H9 (cell line): ENCODE results near the gene RND2. TPM values are rescaled to one million over a fixed set of nuclear protein-coding genes. Genes with fewer than 3 reads are reported as not detected.
A peak's percentile ranks its signal among the peaks of the same experiment; 100 is the strongest.

ENCODE experiments used
- DNase-seq: peaks from one replicate; pipeline ENCODE4 v3.0.0-alpha.2; 2017
- H2AFZ ChIP-seq: one replicate; pipeline ENCODE4 v1.6.1; 2013; ENCODE audit warnings: mild to moderate bottlenecking, low read length, control low read depth, moderate library complexity
- H2AK5ac ChIP-seq: 2 replicates; pipeline ENCODE4 v1.6.1; 2013; ENCODE audit warnings: low read length, control low read depth, mixed read lengths; ENCODE audit not compliant: insufficient read length
- H2BK120ac ChIP-seq: one replicate; pipeline ENCODE4 v1.6.1; 2013; ENCODE audit warnings: low read depth, mild to moderate bottlenecking, low read length, control low read depth, inconsistent platforms; ENCODE audit not compliant: poor library complexity, severe bottlenecking
- H2BK12ac ChIP-seq: 2 replicates; pipeline ENCODE4 v1.6.1; 2013; ENCODE audit warnings: low read length, control low read depth, mixed read lengths, low read depth; ENCODE audit not compliant: insufficient read length
- H2BK15ac ChIP-seq: 2 replicates; pipeline ENCODE4 v1.6.1; 2013; ENCODE audit warnings: low read depth, low read length, control low read depth
- H2BK20ac ChIP-seq: one replicate; pipeline ENCODE4 v1.6.1; 2013; ENCODE audit warnings: low read depth, mild to moderate bottlenecking, low read length, control low read depth, inconsistent platforms; ENCODE audit not compliant: poor library complexity, severe bottlenecking
- H2BK5ac ChIP-seq: 2 replicates; pipeline ENCODE4 v1.6.1; 2013; ENCODE audit warnings: low read length, control low read depth, mixed read lengths; ENCODE audit not compliant: insufficient read length
- H3K14ac ChIP-seq: 2 replicates; pipeline ENCODE4 v1.6.1; 2013; ENCODE audit warnings: low read length, control low read depth; ENCODE audit not compliant: insufficient read depth
- H3K18ac ChIP-seq: 2 replicates; pipeline ENCODE4 v1.6.1; 2013; ENCODE audit warnings: low read depth, mild to moderate bottlenecking, mixed read lengths, low read length, control low read depth; ENCODE audit not compliant: insufficient read length
- H3K23ac ChIP-seq: 2 replicates; pipeline ENCODE4 v1.6.1; 2013; ENCODE audit warnings: low read length, control low read depth, mixed read lengths, low read depth; ENCODE audit not compliant: insufficient read length
- H3K23me2 ChIP-seq: 2 replicates; pipeline ENCODE4 v1.6.1; 2013; ENCODE audit warnings: low read depth, mild to moderate bottlenecking, mixed read lengths, low read length, control low read depth; ENCODE audit not compliant: insufficient read length, poor library complexity, severe bottlenecking
- H3K27ac ChIP-seq: 2 replicates; pipeline ENCODE4 v1.5.1; 2013; ENCODE audit warnings: low read length, control low read depth, mixed read lengths, low read depth; ENCODE audit not compliant: insufficient read length
- H3K27me3 ChIP-seq: 2 replicates; pipeline ENCODE4 v1.6.1; 2013; ENCODE audit warnings: low read length, control low read depth, inconsistent platforms; ENCODE audit not compliant: insufficient read depth
- H3K4ac ChIP-seq: 2 replicates; pipeline ENCODE4 v1.6.1; 2013; ENCODE audit warnings: low read depth, mild to moderate bottlenecking, control low read depth, inconsistent platforms, low read length, moderate library complexity
- H3K4me1 ChIP-seq: 2 replicates; pipeline ENCODE4 v1.6.1; 2013; ENCODE audit warnings: low read length, control low read depth, inconsistent platforms; ENCODE audit not compliant: insufficient read depth
- H3K4me2 ChIP-seq: 2 replicates; pipeline ENCODE4 v1.6.1; 2013; ENCODE audit warnings: low read length, control low read depth, mixed read lengths; ENCODE audit not compliant: insufficient read length, insufficient read depth
- H3K56ac ChIP-seq: 2 replicates; pipeline ENCODE4 v1.6.1; 2013; ENCODE audit warnings: low read depth, mild to moderate bottlenecking, mixed read lengths, low read length, control low read depth; ENCODE audit not compliant: insufficient read length
- H3K79me1 ChIP-seq: 2 replicates; pipeline ENCODE4 v1.6.1; 2013; ENCODE audit warnings: low read depth, mild to moderate bottlenecking, moderate library complexity, low read length, control low read depth, inconsistent platforms; ENCODE audit not compliant: insufficient read depth, poor library complexity, severe bottlenecking
- H3K79me2 ChIP-seq: 2 replicates; pipeline ENCODE4 v1.6.1; 2013; ENCODE audit warnings: low read length, control low read depth, inconsistent platforms; ENCODE audit not compliant: insufficient read depth
- H3K9ac ChIP-seq: 2 replicates; pipeline ENCODE4 v1.6.1; 2013; ENCODE audit warnings: low read length, control low read depth, mixed read lengths; ENCODE audit not compliant: insufficient read length; ENCODE audit errors: extremely low read depth
- H3K9me3 ChIP-seq: one replicate; pipeline ENCODE4 v1.6.1; 2013; ENCODE audit warnings: low read depth, low read length, inconsistent platforms; ENCODE audit not compliant: control insufficient read depth
- H3T11ph ChIP-seq: one replicate; pipeline ENCODE4 v1.6.1; 2013; ENCODE audit warnings: mild to moderate bottlenecking, low read length, control low read depth, inconsistent platforms
- H4K20me1 ChIP-seq: one replicate; pipeline ENCODE4 v1.6.1; 2013; ENCODE audit not compliant: control insufficient read depth, insufficient read length, insufficient read depth
- H4K5ac ChIP-seq: 2 replicates; pipeline ENCODE4 v1.6.1; 2013; ENCODE audit warnings: low read depth, mild to moderate bottlenecking, mixed read lengths, low read length, control low read depth; ENCODE audit not compliant: insufficient read length
- H4K8ac ChIP-seq: replicated peaks from 2 replicates; pipeline ENCODE4 v1.6.1; 2013; ENCODE audit warnings: low read length, control low read depth, mixed read lengths, low read depth; ENCODE audit not compliant: insufficient read length
- H4K91ac ChIP-seq: 2 replicates; pipeline ENCODE4 v1.6.1; 2013; ENCODE audit warnings: low read depth, mild to moderate bottlenecking, moderate library complexity, mixed read lengths, low read length, control low read depth; ENCODE audit not compliant: insufficient read length
- H3K27ac Mint-ChIP-seq, 3 experiments: 2 replicates in 2 of 3; 3 replicates in 1 of 3; pipeline ENCODE4 v1.8.0; 2020 to 2021; ENCODE audit warnings: mixed read lengths in 3 of 3, mild to moderate bottlenecking in 1 of 3, moderate library complexity in 1 of 3
- H3K27me3 Mint-ChIP-seq: 2 replicates; pipeline ENCODE4 v1.8.0; 2021; ENCODE audit warnings: low read depth, mild to moderate bottlenecking, moderate library complexity, mixed read lengths
- H3K36me3 Mint-ChIP-seq, 3 experiments: 2 replicates in 2 of 3; 3 replicates in 1 of 3; pipeline ENCODE4 v1.8.0; 2020 to 2021; ENCODE audit warnings: low read depth in 3 of 3, mixed read lengths in 3 of 3; ENCODE audit not compliant: insufficient read depth in 1 of 3
- H3K4me1 Mint-ChIP-seq, 2 experiments: 2 replicates each; pipeline ENCODE4 v1.8.0; 2020; ENCODE audit warnings: mixed read lengths in 2 of 2
- H3K4me3 Mint-ChIP-seq, 2 experiments: 2 replicates in 1 of 2; 3 replicates in 1 of 2; pipeline ENCODE4 v1.8.0; 2020 to 2021; ENCODE audit warnings: mild to moderate bottlenecking in 2 of 2, mixed read lengths in 2 of 2, moderate library complexity in 1 of 2
- H3K9me3 Mint-ChIP-seq, 2 experiments: 2 replicates in 1 of 2; 3 replicates in 1 of 2; pipeline ENCODE4 v1.8.0; 2020; ENCODE audit warnings: mild to moderate bottlenecking in 2 of 2, mixed read lengths in 2 of 2, moderate library complexity in 1 of 2
- WGBS: extraction: QIAGEN DNeasy Blood & Tissue Kit; methylation state at CpG from one replicate; pipeline ENCODE4 v1.1.7; 2013; ENCODE audit warnings: missing lambda C conversion rate, low lambda C conversion rate, mixed read lengths; ENCODE audit not compliant: insufficient read length; ENCODE audit errors: extremely low coverage; 5-methylcytosine and 5-hydroxymethylcytosine counted together
- total RNA-seq: library from RNA; stranded (reverse); gene quantifications from 2 replicates; pipeline ENCODE4 v1.2.1, GENCODE V29; 2021
- TF ChIP-seq, protein P1 (sequence below): fragments of 200-600 bp; sonication (generic); conservative IDR thresholded peaks from 3 replicates; pipeline ENCODE4 v1.8.0; 2021; ENCODE audit warnings: antibody characterized with exemption, mild to moderate bottlenecking

RND2 gene
- total RNA-seq, 1 experiment from 2014 or later, result 47.8 TPM

- no peak overlapping the region for H3K23ac ChIP-seq
- no peak for DNase-seq
- Mint-ChIP-seq H3K9me3 (no peaks in the 10 kb centered on the region), H3K27ac (peak overlapping the region in 1 of 3 experiments; percentile 22; a peak in 1 of 7 replicates), H3K4me1 (no peaks in the 10 kb centered on the region), H3K27me3 (no peaks in the 10 kb centered on the region), H3K36me3 (peaks cover 33 to 77% (median 74%) of the 10 kb centered on the region in 3 experiments; a peak in 6 of 7 replicates), H3K4me3 (no peak overlapping the region; a peak in 1 of 5 replicates)
- H2BK5ac ChIP-seq, result no peak overlapping the region
- no peak overlapping the region for H3K9ac ChIP-seq
- TF ChIP-seq, protein P1, sequence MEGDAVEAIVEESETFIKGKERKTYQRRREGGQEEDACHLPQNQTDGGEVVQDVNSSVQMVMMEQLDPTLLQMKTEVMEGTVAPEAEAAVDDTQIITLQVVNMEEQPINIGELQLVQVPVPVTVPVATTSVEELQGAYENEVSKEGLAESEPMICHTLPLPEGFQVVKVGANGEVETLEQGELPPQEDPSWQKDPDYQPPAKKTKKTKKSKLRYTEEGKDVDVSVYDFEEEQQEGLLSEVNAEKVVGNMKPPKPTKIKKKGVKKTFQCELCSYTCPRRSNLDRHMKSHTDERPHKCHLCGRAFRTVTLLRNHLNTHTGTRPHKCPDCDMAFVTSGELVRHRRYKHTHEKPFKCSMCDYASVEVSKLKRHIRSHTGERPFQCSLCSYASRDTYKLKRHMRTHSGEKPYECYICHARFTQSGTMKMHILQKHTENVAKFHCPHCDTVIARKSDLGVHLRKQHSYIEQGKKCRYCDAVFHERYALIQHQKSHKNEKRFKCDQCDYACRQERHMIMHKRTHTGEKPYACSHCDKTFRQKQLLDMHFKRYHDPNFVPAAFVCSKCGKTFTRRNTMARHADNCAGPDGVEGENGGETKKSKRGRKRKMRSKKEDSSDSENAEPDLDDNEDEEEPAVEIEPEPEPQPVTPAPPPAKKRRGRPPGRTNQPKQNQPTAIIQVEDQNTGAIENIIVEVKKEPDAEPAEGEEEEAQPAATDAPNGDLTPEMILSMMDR, result no peak
- H2BK15ac ChIP-seq, result no peak overlapping the region
- H2AFZ ChIP-seq, result no peak overlapping the region
- no peak overlapping the region for H2AK5ac ChIP-seq
- no peak overlapping the region for H2BK120ac ChIP-seq
- H3K4me2 ChIP-seq, result no peak overlapping the region
- no peaks in the 10 kb centered on the region for H3K4me1 ChIP-seq
- no peak overlapping the region for H3K56ac ChIP-seq
- no peak overlapping the region for H2BK20ac ChIP-seq
- no peaks in the 10 kb centered on the region for H3K27me3 ChIP-seq
- H4K91ac ChIP-seq, result no peak overlapping the region
- no peak overlapping the region for H3K27ac ChIP-seq
- H4K20me1 ChIP-seq, result peaks cover 2% of the 10 kb centered on the region
- H3K9me3 ChIP-seq, result no peaks in the 10 kb centered on the region
- no CpG with 5 or more reads among the region's 6 CpGs for WGBS
- H3K79me2 ChIP-seq, result no peaks in the 10 kb centered on the region
- H3K14ac ChIP-seq, result no peak overlapping the region
- no peak overlapping the region for H3K4ac ChIP-seq
- H3T11ph ChIP-seq, result no peak overlapping the region
- H4K5ac ChIP-seq, result no peak overlapping the region
- H2BK12ac ChIP-seq, result no peak overlapping the region
- no peak overlapping the region for H3K18ac ChIP-seq
- H4K8ac ChIP-seq, result no peak overlapping the region
- no peaks in the 10 kb centered on the region for H3K23me2 ChIP-seq
- no peaks in the 10 kb centered on the region for H3K79me1 ChIP-seq
Observed at GRCh38 chr17:42989726-42990652, 35.0 kb upstream of the RND2 start.
